NCI-H187 treated with DMSO at 0.1 percent for 48 hours (cell line): ENCODE data around the gene CFC1B.
"Not testable (repeated sequence)": the region's sequence is repeated elsewhere in the genome, so short reads cannot be mapped to it uniquely, and the experiment has no call there.

Experiments used
- DNase-seq: peaks from one replicate; lab custom pipeline; 2025; lab: John Stamatoyannopoulos, UW

The CFC1B gene

DNA sequence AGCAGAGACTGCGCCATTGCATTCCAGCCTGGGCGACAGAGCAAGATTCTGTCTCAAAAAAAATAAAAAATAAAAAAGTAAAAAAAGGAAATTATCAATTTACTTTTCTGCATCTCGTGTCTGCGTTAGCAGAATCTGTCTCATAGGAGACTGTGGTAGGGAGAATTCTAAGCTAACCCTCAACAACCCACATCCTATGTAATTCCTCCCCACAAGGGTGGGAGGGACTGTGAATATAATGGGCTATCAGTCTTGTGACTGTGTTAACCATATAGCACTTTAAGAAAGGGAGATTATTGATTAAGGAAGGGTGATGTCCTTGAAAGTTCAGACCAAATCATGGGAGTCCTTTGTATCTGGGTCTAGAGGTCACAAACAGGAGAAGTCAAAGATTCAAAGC is 45.1 kb downstream of the CFC1B start:
- DNase-seq, result not testable (repeated sequence)

- DNase-seq, result not testable (repeated sequence)
These were observed 50.9 kb downstream of the CFC1B start for GRCh38 chr2:130571929-130572328.

DNA sequence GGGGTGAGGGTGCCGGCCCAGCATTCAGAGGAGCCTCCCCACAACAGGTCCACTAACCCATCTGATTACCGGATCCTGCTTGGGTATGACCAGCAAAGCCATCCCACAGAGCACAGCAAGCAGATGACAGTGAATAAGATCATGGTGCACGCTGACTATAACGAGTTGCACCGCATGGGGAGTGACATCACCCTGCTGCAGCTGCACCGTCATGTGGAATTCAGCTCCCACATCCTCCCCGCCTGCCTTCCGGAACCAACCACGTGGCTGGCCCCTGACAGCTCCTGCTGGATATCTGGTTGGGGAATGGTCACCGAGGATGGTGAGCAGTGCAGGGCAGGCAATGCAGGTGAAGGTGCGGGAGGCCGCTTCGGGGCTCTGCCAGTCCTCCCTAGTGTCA is 53.2 kb downstream of the CFC1B start:
- DNase-seq, result not testable (repeated sequence)

- not testable (repeated sequence) for DNase-seq
These were observed 55.3 kb downstream of the CFC1B start for GRCh38 chr2:130576209-130576784.

DNA sequence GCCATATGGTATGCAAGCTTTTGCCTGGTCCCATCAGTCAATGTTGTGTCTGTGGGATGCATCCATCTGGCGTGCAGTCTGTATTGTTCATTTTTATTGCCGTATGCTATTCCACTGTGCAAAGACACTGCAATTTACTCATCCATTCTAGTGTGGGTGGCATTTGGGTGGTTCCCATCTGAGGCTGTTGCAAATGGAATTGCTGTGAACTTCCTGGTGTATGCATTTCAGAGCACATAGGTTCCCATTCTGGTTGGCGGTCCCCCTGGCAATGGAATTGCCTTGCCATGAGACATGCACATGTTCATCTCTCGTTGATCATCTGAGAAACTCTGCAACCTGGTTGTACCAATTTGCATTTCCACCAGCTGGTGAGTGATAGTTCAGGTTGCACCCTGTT is 56.5 kb downstream of the CFC1B start:
- not testable (repeated sequence) for DNase-seq
